Measurements from ENCODE around the gene ACSS2.
A peak's percentile ranks its signal among the peaks of the same experiment; 100 is the strongest.
"Not testable (repeated sequence)": the region's sequence is repeated elsewhere in the genome, so short reads cannot be mapped to it uniquely, and the experiment has no call there.

ACSS2 gene

DNA sequence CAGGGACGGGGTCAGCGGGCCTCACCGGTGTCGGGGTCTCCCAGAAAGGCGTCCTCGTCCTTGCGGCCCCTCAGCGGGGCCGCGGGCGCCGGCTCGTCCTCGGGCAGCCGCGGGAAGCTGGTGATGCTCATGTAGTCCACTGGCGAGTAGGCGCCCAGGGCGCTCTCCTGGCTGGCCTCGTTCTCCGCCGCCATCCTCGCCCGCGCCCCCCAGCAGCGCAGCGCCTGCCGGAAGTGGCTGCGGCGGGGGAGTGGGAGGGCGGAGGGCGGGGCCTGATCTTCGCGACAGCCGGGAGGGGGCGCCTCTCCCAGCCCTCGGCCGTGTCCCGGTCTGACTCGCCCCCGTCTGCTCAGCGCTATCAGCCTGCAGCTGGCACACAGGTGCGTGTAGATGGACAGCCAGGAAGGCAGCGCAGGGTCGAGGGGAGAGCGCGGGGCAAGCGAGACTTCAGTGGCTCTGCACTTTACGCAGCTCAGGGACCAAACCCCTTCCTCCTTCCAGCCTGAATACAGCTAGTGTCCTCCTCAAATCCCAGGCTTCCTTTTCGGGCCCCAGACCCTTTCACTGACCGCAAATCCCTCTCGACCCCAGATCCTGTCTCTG, 3.7 kb upstream of the ACSS2 start, which contains the start of gene GGT7:
GGT7 (minus strand) TSS at position 235 of the 603 bp plus-strand sequence; CDS start at position 194, 41 bp downstream.
- in situ Hi-C loops (cut with HindIII; ENCODE audit: low sequenced_read_pairs), result no loop called here
- peak; percentile 16 for DNase-seq (ENCODE audit: low read depth)
- H3K4me3 ChIP-seq (ENCODE audit: low read depth, low read length), result peak within 1 kb of the TSS; percentile 73
- peak; percentile 58 for TF ChIP-seq CTCF (IDR thresholded peaks at IDR 0.05; ENCODE audit: low read depth, low read length, missing control alignments)

DNA sequence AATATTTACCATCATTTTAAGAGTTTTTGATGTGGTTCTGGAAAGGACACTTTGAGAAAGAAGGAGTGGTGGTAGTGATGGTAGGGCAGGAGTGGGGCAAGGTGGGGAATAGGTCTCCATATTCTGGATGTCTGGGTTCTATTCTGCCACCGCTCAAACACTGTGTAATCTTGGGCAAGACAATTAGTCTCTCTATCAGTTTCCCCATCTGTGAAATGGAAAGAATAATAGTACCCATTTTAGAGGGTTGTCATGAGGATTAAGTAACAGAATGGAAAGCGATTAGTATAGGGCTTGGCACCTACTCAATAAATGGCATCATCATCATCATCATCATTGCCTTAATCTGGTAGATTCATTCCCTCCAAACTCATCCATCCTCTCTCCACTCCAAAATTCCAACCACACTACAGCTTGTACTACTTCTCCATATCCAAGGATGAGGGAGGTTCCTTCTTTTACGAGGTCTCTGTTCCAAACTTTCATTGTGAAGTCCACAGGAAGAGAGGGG, 2.8 kb upstream of the ACSS2 start:
- no peak for DNase-seq (ENCODE audit: low read depth)
- in situ Hi-C loops (cut with HindIII; ENCODE audit: low sequenced_read_pairs), result no loop called here
- H3K4me3 ChIP-seq (ENCODE audit: low read depth, low read length), result no peak overlapping the region
- TF ChIP-seq CTCF (IDR thresholded peaks at IDR 0.05; ENCODE audit: low read depth, low read length, missing control alignments), result no peak

- no peak overlapping the region for H3K4me3 ChIP-seq (ENCODE audit: low read depth, low read length)
- in situ Hi-C loops (cut with HindIII; ENCODE audit: low sequenced_read_pairs), result no loop called here
- DNase-seq (ENCODE audit: low read depth), result peak; percentile 84
- peak; percentile 95 for TF ChIP-seq CTCF (IDR thresholded peaks at IDR 0.05; ENCODE audit: low read depth, low read length, missing control alignments)
These were observed 2.2 kb upstream of the ACSS2 start for GRCh38 chr20:34874094-34874654.

DNA sequence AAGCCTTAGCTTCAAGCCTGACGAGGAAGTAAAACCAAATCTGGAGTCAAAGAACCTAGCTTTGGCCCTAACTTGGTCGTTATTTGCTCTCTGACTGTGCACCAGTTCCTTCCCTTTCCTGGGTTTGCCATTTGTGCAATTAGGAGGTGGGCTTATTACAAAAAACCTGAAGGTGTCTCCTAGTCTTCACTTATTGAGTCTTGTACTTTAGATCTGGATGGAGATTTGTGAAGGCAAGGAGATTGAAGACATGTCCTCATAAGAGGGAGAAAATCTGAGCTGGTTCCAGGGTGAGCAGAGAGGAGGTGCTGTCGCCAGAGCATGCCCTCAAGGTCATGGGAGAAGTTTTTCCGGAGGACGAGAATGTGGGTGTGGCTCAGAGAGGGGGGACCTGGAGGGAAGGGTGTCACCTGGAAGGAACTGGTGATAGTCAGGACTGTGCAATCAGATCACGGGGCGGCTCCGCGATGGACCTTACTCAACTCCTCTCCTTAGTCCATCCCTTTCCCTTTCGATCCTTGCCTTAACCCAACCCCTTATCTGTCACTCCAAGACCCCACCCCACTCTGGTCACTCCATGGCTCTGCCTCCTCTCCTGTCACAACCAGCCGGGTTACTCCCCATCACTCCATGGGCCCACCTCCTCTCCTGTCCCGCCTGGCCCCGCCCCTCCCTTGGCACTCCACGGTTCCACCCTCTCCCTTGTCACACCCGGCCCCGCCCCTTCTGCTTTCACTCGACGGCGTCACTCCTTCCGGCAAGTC, 588 bp upstream of the ACSS2 start:
- peak overlapping the region; percentile 65 for H3K4me3 ChIP-seq (ENCODE audit: low read depth, low read length)
- peak; percentile 25 for TF ChIP-seq CTCF (IDR thresholded peaks at IDR 0.05; ENCODE audit: low read depth, low read length, missing control alignments)
- in situ Hi-C loops (cut with HindIII; ENCODE audit: low sequenced_read_pairs), result no loop called here
- no peak for DNase-seq (ENCODE audit: low read depth)

GRCh38 chr20:34880215-34880850, 3.9 kb downstream of the ACSS2 start:
- no peak overlapping the region for H3K4me3 ChIP-seq (ENCODE audit: low read depth, low read length)
- no peak for DNase-seq (ENCODE audit: low read depth)
- TF ChIP-seq CTCF (IDR thresholded peaks at IDR 0.05; ENCODE audit: low read depth, low read length, missing control alignments), result no peak
- in situ Hi-C loops (cut with HindIII; ENCODE audit: low sequenced_read_pairs), result no loop called here

GRCh38 chr20:34880971-34881370, 4.6 kb downstream of the ACSS2 start:
- in situ Hi-C loops (cut with HindIII; ENCODE audit: low sequenced_read_pairs), result not testable (repeated sequence)

More at GRCh38 chr20:34880971-34881370, 4.6 kb downstream of the ACSS2 start:
- DNase-seq (ENCODE audit: low read depth); H3K4me3 ChIP-seq (ENCODE audit: low read depth, low read length): not testable (repeated sequence)
